Stimulated activated naive CD8-positive, alpha-beta T cell treated with anti-CD3 and anti-CD28 coated beads, Interleukin-15, Interleukin-2, amounts not matched to agents 100 U/mL and 50 U/mL, for 24 hours (primary cell): ENCODE results near the gene COLEC12.

Experiments
- ATAC-seq: fragments of 150-1000 bp; cut with Tn5 transposase; one replicate; pipeline ENCODE4 v1.10.0; 2021
- DNase-seq: peaks from one replicate; pipeline ENCODE4 v3.0.0; 2021

COLEC12 gene

GRCh38 chr18:500632-501405 lies at the start of gene COLEC12:
TSS of gene COLEC12 (minus strand) at chr18:500701. CDS start at chr18:500514, 187 bp downstream.
- ATAC-seq = no peak

GRCh38 chr18:549967-550366 lies 49.5 kb upstream of the COLEC12 start:
- no peak for ATAC-seq
- no peak for DNase-seq

More at GRCh38 chr18:500632-501405, at the start of gene COLEC12:
- no peak for DNase-seq

GRCh38 chr18:543447-544078 lies 43.1 kb upstream of the COLEC12 start:
- ATAC-seq (no peak), DNase-seq (no peak)

- DNase-seq (no peak), ATAC-seq (no peak)
Measured at GRCh38 chr18:533995-534601, 33.6 kb upstream of the COLEC12 start.

- DNase-seq = no peak
- no peak for ATAC-seq
Measured at GRCh38 chr18:532632-533031, 32.1 kb upstream of the COLEC12 start.

GRCh38 chr18:532018-532417 lies 31.5 kb upstream of the COLEC12 start:
- no peak for DNase-seq
- no peak for ATAC-seq

- no peak for ATAC-seq
- no peak for DNase-seq
Measured at GRCh38 chr18:527146-527545, 26.6 kb upstream of the COLEC12 start.

GRCh38 chr18:526681-527080 lies 26.2 kb upstream of the COLEC12 start:
- DNase-seq (no peak), ATAC-seq (no peak)

GRCh38 chr18:525036-525797 lies 24.7 kb upstream of the COLEC12 start:
- DNase-seq (no peak), ATAC-seq (no peak)

GRCh38 chr18:524466-524865 lies 24.0 kb upstream of the COLEC12 start:
- no peak for DNase-seq
- ATAC-seq = no peak

- no peak for DNase-seq
- ATAC-seq = no peak
Measured at GRCh38 chr18:523561-523960, 23.1 kb upstream of the COLEC12 start.

GRCh38 chr18:519019-519879 lies 18.7 kb upstream of the COLEC12 start:
- peak; percentile 7 for DNase-seq
- peak; percentile 65 for ATAC-seq

GRCh38 chr18:518081-518480 lies 17.6 kb upstream of the COLEC12 start:
- ATAC-seq (no peak), DNase-seq (no peak)

GRCh38 chr18:515838-516237 lies 15.3 kb upstream of the COLEC12 start:
- DNase-seq (no peak), ATAC-seq (no peak)

- DNase-seq (no peak), ATAC-seq (no peak)
Measured at GRCh38 chr18:515156-515815, 14.8 kb upstream of the COLEC12 start.

- DNase-seq (no peak), ATAC-seq (no peak)
Measured at GRCh38 chr18:513826-514530, 13.5 kb upstream of the COLEC12 start.

- no peak for ATAC-seq
- DNase-seq = no peak
Measured at GRCh38 chr18:512957-513356, 12.5 kb upstream of the COLEC12 start.

GRCh38 chr18:508835-509234 lies 8.3 kb upstream of the COLEC12 start:
- no peak for DNase-seq
- no peak for ATAC-seq

- ATAC-seq (no peak), DNase-seq (no peak)
Measured at GRCh38 chr18:507636-508035, 7.1 kb upstream of the COLEC12 start.

- DNase-seq (no peak), ATAC-seq (no peak)
Measured at GRCh38 chr18:506801-507200, 6.3 kb upstream of the COLEC12 start.
